Activated CD8-positive, alpha-beta memory T cell treated with anti-CD3 and anti-CD28 coated beads, Interleukin-2, amount 50 U/mL, for 24 hours (primary cell): ENCODE measurements around the gene CAP2.
"Not testable (repeated sequence)": the region's sequence is repeated elsewhere in the genome, so short reads cannot be mapped to it uniquely, and the experiment has no call there.

ENCODE experiments used
- DNase-seq: peaks from one replicate; pipeline ENCODE4 v3.0.0-alpha.2; 2020; ENCODE audit errors: extremely low read depth

Gene CAP2

GRCh38 chr6:17440811-17441210 lies 47.4 kb downstream of the CAP2 start:
- not testable (repeated sequence) for DNase-seq

DNA sequence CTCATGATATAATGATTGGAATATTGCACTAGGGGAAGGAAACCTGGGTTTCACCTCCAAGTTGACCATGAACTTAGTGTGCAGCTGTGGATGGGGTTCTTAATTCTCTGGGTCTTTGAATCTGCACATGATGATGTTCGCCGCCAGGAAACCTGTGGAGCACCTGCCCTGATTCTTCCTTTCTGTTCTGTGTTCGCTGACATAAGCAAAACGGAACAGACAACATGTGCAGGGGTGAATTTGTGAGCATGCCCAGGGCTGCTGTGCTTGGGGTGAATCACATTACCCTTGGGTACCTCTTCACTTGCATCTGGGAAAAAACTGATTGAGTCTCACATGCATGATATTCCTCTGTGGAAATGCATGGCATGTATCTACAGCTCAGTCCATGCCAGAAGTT lies 48.8 kb downstream of the CAP2 start:
- DNase-seq, result no peak

- DNase-seq, result no peak
These were observed 53.3 kb downstream of the CAP2 start for GRCh38 chr6:17446713-17447112.

DNA sequence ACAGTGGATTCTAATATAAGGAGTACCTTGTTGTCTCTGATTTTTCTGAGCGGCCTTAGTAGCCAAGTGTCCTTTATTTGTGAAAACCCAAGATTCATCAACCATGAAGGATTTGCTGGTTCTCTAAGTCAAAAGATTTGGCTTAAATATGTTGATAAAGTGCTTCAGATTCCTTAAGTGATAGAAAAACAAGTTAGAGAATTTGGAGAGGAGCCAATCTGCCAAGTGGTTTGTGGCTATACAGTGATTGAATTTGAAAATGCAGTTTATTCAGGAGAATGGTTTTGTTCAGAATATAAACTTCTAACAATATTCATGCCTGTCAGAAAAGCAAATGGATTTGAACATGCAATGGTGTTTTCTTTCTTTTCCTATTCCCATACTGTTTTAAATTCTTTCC lies 54.8 kb downstream of the CAP2 start:
- no peak for DNase-seq

DNA sequence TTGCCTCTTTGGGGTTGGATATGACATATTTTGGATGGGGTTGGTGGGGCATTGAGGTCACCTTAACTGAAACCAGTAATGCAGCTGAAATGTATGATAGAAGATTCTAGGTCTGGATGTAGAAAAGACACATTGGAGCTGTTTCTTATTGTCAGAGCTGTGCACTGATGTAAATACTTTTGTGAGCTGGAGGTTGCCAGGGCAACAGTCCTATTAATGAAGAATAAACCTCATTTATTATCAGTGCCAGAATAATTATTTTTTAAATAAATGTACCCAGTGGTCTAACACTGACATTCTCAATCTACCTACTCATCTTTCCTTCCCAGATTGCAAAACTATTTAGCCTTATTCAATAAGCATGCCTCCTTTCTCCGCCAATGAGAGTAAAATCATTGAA lies 57.0 kb downstream of the CAP2 start:
- no peak for DNase-seq

DNA sequence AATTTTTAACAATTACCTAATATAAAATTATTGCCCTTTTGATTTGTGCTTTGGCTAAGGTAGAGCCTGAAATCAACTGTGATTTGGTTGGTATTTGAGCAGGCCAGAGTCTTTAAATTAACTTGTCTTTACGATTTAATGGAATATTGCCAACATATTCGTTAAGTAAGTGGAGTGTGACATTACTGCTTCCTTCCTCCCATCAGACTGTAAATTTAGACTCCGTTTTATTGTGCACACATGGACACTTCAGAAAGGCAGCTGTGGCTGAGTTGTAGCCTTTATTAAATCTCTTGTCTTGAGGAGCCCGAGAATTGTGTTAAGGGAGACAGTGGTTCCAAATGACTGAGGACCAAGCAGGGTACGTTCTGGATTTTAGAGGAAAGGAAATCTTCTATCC lies 57.4 kb downstream of the CAP2 start:
- DNase-seq, result no peak

- DNase-seq, result no peak
These were observed 58.7 kb downstream of the CAP2 start for GRCh38 chr6:17452096-17452495.

GRCh38 chr6:17454316-17455005 lies 61.1 kb downstream of the CAP2 start:
- no peak for DNase-seq

- no peak for DNase-seq
These were observed 62.5 kb downstream of the CAP2 start for GRCh38 chr6:17455919-17456318.

GRCh38 chr6:17456711-17457110 lies 63.3 kb downstream of the CAP2 start:
- DNase-seq, result no peak

DNA sequence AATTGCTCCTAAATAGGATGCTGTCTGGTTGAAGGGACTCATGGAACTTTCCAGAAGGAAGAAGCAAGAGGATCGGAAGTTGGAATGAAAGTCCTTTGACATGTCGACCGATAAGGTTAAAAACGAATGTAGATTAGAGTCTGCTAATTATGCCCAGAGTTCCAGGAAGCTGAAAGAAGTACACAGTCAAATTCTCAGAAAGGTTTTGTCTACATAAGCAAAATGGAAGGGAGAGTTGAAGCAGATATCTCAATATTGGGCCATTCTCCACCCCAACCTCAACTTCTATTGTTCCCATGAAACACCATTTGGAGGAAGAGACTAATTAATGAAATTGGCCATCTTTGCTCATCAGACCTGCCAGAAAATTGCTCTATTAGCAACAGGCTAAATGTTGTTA lies 64.0 kb downstream of the CAP2 start:
- no peak for DNase-seq

- DNase-seq, result no peak
These were observed 64.6 kb downstream of the CAP2 start for GRCh38 chr6:17457956-17458355.

- no peak for DNase-seq
These were observed 65.6 kb downstream of the CAP2 start for GRCh38 chr6:17458966-17459365.

GRCh38 chr6:17460862-17461261 lies 67.5 kb downstream of the CAP2 start:
- no peak for DNase-seq

GRCh38 chr6:17466147-17466546 lies 72.8 kb downstream of the CAP2 start:
- DNase-seq, result no peak

GRCh38 chr6:17466707-17467106 lies 73.3 kb downstream of the CAP2 start:
- no peak for DNase-seq

- DNase-seq, result no peak
These were observed 75.8 kb downstream of the CAP2 start for GRCh38 chr6:17469006-17469832.

GRCh38 chr6:17470202-17470937 lies 77.0 kb downstream of the CAP2 start:
- DNase-seq, result no peak

DNA sequence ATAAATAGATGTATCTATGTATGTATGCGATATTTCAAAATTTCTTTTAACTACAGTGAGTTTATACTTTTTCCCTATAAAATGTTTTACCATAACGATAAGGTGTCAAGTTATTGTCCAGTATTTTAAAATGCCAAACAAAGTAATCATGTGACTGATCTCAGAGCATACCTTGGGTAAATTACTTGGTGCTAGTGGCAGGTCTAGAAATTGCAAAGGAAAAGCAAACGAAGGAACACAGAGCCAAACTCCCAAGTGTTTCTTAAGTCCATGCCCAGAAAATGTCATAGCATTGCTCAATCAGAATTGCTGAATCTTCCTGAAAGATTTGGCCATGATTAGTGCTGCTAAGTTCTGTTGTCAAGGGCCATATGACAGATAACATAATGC lies 77.5 kb downstream of the CAP2 start:
- DNase-seq, result no peak

- no peak for DNase-seq
These were observed 79.3 kb downstream of the CAP2 start for GRCh38 chr6:17472653-17473183.

DNA sequence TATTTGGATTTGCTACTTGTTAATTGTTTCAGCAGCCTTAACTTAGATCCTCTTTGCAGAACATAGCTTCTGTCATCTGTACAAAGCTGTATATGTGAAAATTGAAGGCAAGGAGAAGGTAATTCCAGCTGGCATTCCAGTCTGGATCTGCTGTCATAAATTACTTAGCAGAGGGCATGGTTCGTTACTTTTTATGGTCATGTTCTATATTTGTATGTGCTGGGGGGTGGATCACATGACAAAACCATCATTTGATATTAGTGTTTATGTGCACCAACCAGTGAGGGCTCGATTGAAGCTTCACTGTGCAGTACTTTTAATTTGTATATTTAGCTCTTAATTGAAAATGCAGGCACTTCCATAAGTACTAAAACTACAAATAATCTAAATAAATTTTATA lies 80.2 kb downstream of the CAP2 start:
- DNase-seq, result no peak

GRCh38 chr6:17474289-17474688 lies 80.9 kb downstream of the CAP2 start:
- no peak for DNase-seq
